WTC11 (cell line): ENCODE data around the gene LPCAT3. TPM values are rescaled to one million over a fixed set of nuclear protein-coding genes. Genes with fewer than 3 reads are reported as not detected.

ENCODE experiments used
- ATAC-seq: fragments of 200-7000 bp; cut with Tn5 transposase; 2 replicates; pipeline ENCODE4 v1.10.0; 2021; ENCODE audit warnings: mild to moderate bottlenecking, moderate library complexity
- CTCF ChIA-PET: fragments of 300-600 bp; sonication (Branson Sonifier 250); formaldehyde crosslinking; loops from one replicate; lab custom pipeline; 2021; ENCODE audit warnings: antibody characterized with exemption; lab: Charles Lee
- POLR2A ChIA-PET: fragments of 350-600 bp; sonication (Branson Sonifier 250); formaldehyde crosslinking; loops from one replicate; lab custom pipeline; 2021; ENCODE audit warnings: antibody characterized with exemption; lab: Charles Lee
- DNase-seq: peaks from one replicate; pipeline ENCODE4 v3.0.0; 2021; ENCODE audit warnings: low spot score
- H3K27ac Mint-ChIP-seq: 2 replicates; pipeline ENCODE4 v1.8.0; 2021; ENCODE audit warnings: mixed read lengths
- H3K27me3 Mint-ChIP-seq: 2 replicates; pipeline ENCODE4 v1.8.0; 2021; ENCODE audit warnings: low read depth, mild to moderate bottlenecking, moderate library complexity, mixed read lengths
- H3K36me3 Mint-ChIP-seq: 2 replicates; pipeline ENCODE4 v1.8.0; 2021; ENCODE audit warnings: mixed read lengths
- H3K4me1 Mint-ChIP-seq: 2 replicates; pipeline ENCODE4 v1.8.0; 2022; ENCODE audit warnings: mixed read lengths
- H3K4me3 Mint-ChIP-seq: 2 replicates; pipeline ENCODE4 v1.8.0; 2021; ENCODE audit warnings: mild to moderate bottlenecking, moderate library complexity, mixed read lengths
- H3K9me3 Mint-ChIP-seq: 2 replicates; pipeline ENCODE4 v1.8.0; 2021; ENCODE audit warnings: mixed read lengths
- CREM ChIP-seq: sonication (generic); formaldehyde crosslinking; IDR thresholded peaks from 2 replicates; pipeline ENCODE4 v1.8.1; 2022; ENCODE audit warnings: mild to moderate bottlenecking, missing genetic modification reagents, moderate library complexity
- EMX1 ChIP-seq: fragments of 250-450 bp; sonication (Bioruptor Pico); IDR thresholded peaks from 2 replicates; pipeline ENCODE4 v1.8.0; 2021; ENCODE audit warnings: mild to moderate bottlenecking
- ETV6 ChIP-seq: sonication (generic); formaldehyde crosslinking; IDR thresholded peaks from 2 replicates; pipeline ENCODE4 v1.8.1; 2022; ENCODE audit warnings: mild to moderate bottlenecking, missing genetic modification reagents
- IRF2 ChIP-seq: sonication (generic); formaldehyde crosslinking; IDR thresholded peaks from 2 replicates; pipeline ENCODE4 v1.8.0; 2022; ENCODE audit warnings: low read depth, missing genetic modification reagents, borderline replicate concordance
- KAT7 ChIP-seq: sonication (generic); formaldehyde crosslinking; IDR thresholded peaks from 2 replicates; pipeline ENCODE4 v1.8.1; 2023; ENCODE audit warnings: missing genetic modification reagents, mild to moderate bottlenecking, borderline replicate concordance
- MXD4 ChIP-seq: fragments of 250-450 bp; sonication (Bioruptor Pico); IDR thresholded peaks from 2 replicates; pipeline ENCODE4 v1.8.0; 2021; ENCODE audit warnings: mild to moderate bottlenecking, moderate library complexity, borderline replicate concordance
- MYBL2 ChIP-seq: sonication (generic); formaldehyde crosslinking; IDR thresholded peaks from 2 replicates; pipeline ENCODE4 v1.8.1; 2023; ENCODE audit warnings: mild to moderate bottlenecking, moderate library complexity, missing genetic modification reagents
- NFE2L1 ChIP-seq: sonication (generic); formaldehyde crosslinking; IDR thresholded peaks from 2 replicates; pipeline ENCODE4 v1.8.1; 2023; ENCODE audit warnings: missing genetic modification reagents
- NFYB ChIP-seq: sonication (generic); formaldehyde crosslinking; conservative IDR thresholded peaks from 2 replicates; pipeline ENCODE4 v1.8.0; 2022; ENCODE audit warnings: low read depth, missing genetic modification reagents
- SP1 ChIP-seq: sonication (generic); formaldehyde crosslinking; conservative IDR thresholded peaks from 2 replicates; pipeline ENCODE4 v1.8.1; 2022; ENCODE audit warnings: missing genetic modification reagents
- ZNF281 ChIP-seq: sonication (generic); formaldehyde crosslinking; IDR thresholded peaks from 2 replicates; pipeline ENCODE4 v1.8.0; 2023; ENCODE audit warnings: mild to moderate bottlenecking, missing genetic modification reagents
- ZNF317 ChIP-seq: sonication (generic); formaldehyde crosslinking; IDR thresholded peaks from 2 replicates; pipeline ENCODE4 v1.8.1; 2023; ENCODE audit warnings: low read depth, mild to moderate bottlenecking, moderate library complexity, missing genetic modification reagents, borderline replicate concordance
- ZNF416 ChIP-seq: fragments of 250-450 bp; sonication (Bioruptor Pico); IDR thresholded peaks from 2 replicates; pipeline ENCODE4 v1.9.0; 2021; ENCODE audit warnings: mild to moderate bottlenecking, inconsistent platforms
- ZNF423 ChIP-seq: fragments of 250-450 bp; sonication (Bioruptor Pico); IDR thresholded peaks from 2 replicates; pipeline ENCODE4 v2.1.2; 2022; ENCODE audit warnings: mild to moderate bottlenecking, moderate library complexity
- total RNA-seq: library from RNA; stranded (reverse); gene quantifications from 3 replicates; pipeline ENCODE4 v1.2.3, GENCODE V29; 2021
- TF ChIP-seq, protein P1 (sequence below): sonication (generic); formaldehyde crosslinking; IDR thresholded peaks from 2 replicates; pipeline ENCODE4 v1.8.1; 2022; ENCODE audit warnings: low read depth, mild to moderate bottlenecking, moderate library complexity, missing genetic modification reagents, borderline replicate concordance
- TF ChIP-seq, protein P2 (sequence below): sonication (generic); formaldehyde crosslinking; IDR thresholded peaks from 2 replicates; pipeline ENCODE4 v1.8.0; 2022; ENCODE audit warnings: mild to moderate bottlenecking, missing genetic modification reagents
- TF ChIP-seq, protein P3 (sequence below): sonication (generic); formaldehyde crosslinking; conservative IDR thresholded peaks from 2 replicates; pipeline ENCODE4 v1.8.1; 2022; ENCODE audit warnings: mild to moderate bottlenecking, missing genetic modification reagents
- TF ChIP-seq, protein P4 (sequence below): sonication (generic); formaldehyde crosslinking; IDR thresholded peaks from 2 replicates; pipeline ENCODE4 v1.8.0; 2022; ENCODE audit warnings: mild to moderate bottlenecking, missing genetic modification reagents
- TF ChIP-seq, protein P5 (sequence below): sonication (generic); formaldehyde crosslinking; IDR thresholded peaks from 2 replicates; pipeline ENCODE4 v1.8.1; 2023; ENCODE audit warnings: mild to moderate bottlenecking, moderate library complexity, missing genetic modification reagents
- TF ChIP-seq, protein P6 (sequence below): sonication (generic); formaldehyde crosslinking; IDR thresholded peaks from 2 replicates; pipeline ENCODE4 v1.8.1; 2022; ENCODE audit warnings: mild to moderate bottlenecking, moderate library complexity, missing genetic modification reagents

LPCAT3 gene
- total RNA-seq, 1 experiment from 2014 or later: 40.0 TPM

GRCh38 chr12:6946920-6947374, 71.3 kb downstream of the LPCAT3 start:
- H3K9me3 Mint-ChIP-seq: no peaks in the 10 kb centered on the region
- ChIA-PET CTCF (interaction anchor here (0.6 to 5.7 kb wide), 13 partner anchors 9 to 198 kb away, joined by 3 to 296 read pairs (median 21); partner anchors contain the start of genes C1RL, CDCA3, LPCAT3 and SPSB2), POLR2A (interaction anchor here (0.6 to 6.2 kb wide), 12 partner anchors 9 to 181 kb away, joined by 3 to 167 read pairs (median 8); partner anchors contain the start of genes C1RL, LPCAT3, PTMS and SPSB2)
- no peak for DNase-seq
- no peaks in the 10 kb centered on the region for H3K36me3 Mint-ChIP-seq
- H3K4me3 Mint-ChIP-seq: peak overlapping the region; percentile 98
- peaks cover 37% of the 10 kb centered on the region for H3K4me1 Mint-ChIP-seq
- peak; percentile 13; the same call in 1 of the 2 replicates for TF ChIP-seq NFE2L1
- no peak for TF ChIP-seq NFYB (CRISPR knock-in tag)
- TF ChIP-seq, protein P1, sequence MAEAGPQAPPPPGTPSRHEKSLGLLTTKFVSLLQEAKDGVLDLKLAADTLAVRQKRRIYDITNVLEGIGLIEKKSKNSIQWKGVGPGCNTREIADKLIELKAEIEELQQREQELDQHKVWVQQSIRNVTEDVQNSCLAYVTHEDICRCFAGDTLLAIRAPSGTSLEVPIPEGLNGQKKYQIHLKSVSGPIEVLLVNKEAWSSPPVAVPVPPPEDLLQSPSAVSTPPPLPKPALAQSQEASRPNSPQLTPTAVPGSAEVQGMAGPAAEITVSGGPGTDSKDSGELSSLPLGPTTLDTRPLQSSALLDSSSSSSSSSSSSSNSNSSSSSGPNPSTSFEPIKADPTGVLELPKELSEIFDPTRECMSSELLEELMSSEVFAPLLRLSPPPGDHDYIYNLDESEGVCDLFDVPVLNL (CRISPR knock-in tag): no peak
- TF ChIP-seq, protein P2, sequence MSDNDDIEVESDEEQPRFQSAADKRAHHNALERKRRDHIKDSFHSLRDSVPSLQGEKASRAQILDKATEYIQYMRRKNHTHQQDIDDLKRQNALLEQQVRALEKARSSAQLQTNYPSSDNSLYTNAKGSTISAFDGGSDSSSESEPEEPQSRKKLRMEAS (CRISPR knock-in tag): no peak
- TF ChIP-seq ZNF317 (CRISPR knock-in tag): no peak
- peak overlapping the region; percentile 77 for H3K27ac Mint-ChIP-seq
- ATAC-seq: no peak
- H3K27me3 Mint-ChIP-seq: no peaks in the 10 kb centered on the region

GRCh38 chr12:6946033-6946919, 72.0 kb downstream of the LPCAT3 start:
- ChIA-PET POLR2A (interaction anchor here (0.6 to 6.2 kb wide), 16 partner anchors 9 to 181 kb away, joined by 3 to 167 read pairs (median 4); partner anchors contain the start of genes C1RL, LPCAT3, PTMS and SPSB2), CTCF (interaction anchor here (0.5 to 5.7 kb wide), 24 partner anchors 9 to 624 kb away, joined by 3 to 296 read pairs (median 4); partner anchors contain the start of genes C1RL, CDCA3, LPCAT3 and SPSB2)
- no peaks in the 10 kb centered on the region for H3K9me3 Mint-ChIP-seq
- TF ChIP-seq, protein P3, sequence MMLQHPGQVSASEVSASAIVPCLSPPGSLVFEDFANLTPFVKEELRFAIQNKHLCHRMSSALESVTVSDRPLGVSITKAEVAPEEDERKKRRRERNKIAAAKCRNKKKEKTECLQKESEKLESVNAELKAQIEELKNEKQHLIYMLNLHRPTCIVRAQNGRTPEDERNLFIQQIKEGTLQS: no peak
- TF ChIP-seq MXD4 (no peak), SP1 (CRISPR knock-in tag) (peak; percentile 65), NFE2L1 (peak; percentile 17; the same call in 1 of the 2 replicates), IRF2 (CRISPR knock-in tag) (no peak), NFYB (CRISPR knock-in tag) (0 out of 2 replicates have a peak, but pooled peaks have one; percentile 25), ZNF416 (CRISPR knock-in tag) (no peak), ETV6 (CRISPR knock-in tag) (peak; percentile 98), ZNF423 (CRISPR knock-in tag) (peak; percentile 98), EMX1 (CRISPR knock-in tag) (no peak), KAT7 (CRISPR knock-in tag) (no peak), CREM (0 out of 2 replicates have a peak, but pooled peaks have one; percentile 53), MYBL2 (CRISPR knock-in tag) (peak; percentile 58; the same call in 1 of the 2 replicates), ZNF281 (no peak)
- TF ChIP-seq, protein P2 (CRISPR knock-in tag): peak; percentile 9; the same call in 1 of the 2 replicates
- TF ChIP-seq, protein P4, sequence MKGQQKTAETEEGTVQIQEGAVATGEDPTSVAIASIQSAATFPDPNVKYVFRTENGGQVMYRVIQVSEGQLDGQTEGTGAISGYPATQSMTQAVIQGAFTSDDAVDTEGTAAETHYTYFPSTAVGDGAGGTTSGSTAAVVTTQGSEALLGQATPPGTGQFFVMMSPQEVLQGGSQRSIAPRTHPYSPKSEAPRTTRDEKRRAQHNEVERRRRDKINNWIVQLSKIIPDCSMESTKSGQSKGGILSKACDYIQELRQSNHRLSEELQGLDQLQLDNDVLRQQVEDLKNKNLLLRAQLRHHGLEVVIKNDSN (CRISPR knock-in tag): no peak
- TF ChIP-seq, protein P5, sequence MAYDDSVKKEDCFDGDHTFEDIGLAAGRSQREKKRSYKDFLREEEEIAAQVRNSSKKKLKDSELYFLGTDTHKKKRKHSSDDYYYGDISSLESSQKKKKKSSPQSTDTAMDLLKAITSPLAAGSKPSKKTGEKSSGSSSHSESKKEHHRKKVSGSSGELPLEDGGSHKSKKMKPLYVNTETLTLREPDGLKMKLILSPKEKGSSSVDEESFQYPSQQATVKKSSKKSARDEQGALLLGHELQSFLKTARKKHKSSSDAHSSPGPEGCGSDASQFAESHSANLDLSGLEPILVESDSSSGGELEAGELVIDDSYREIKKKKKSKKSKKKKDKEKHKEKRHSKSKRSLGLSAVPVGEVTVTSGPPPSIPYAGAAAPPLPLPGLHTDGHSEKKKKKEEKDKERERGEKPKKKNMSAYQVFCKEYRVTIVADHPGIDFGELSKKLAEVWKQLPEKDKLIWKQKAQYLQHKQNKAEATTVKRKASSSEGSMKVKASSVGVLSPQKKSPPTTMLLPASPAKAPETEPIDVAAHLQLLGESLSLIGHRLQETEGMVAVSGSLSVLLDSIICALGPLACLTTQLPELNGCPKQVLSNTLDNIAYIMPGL (CRISPR knock-in tag): peak; percentile 48; the same call in 1 of the 2 replicates
- TF ChIP-seq, protein P6, sequence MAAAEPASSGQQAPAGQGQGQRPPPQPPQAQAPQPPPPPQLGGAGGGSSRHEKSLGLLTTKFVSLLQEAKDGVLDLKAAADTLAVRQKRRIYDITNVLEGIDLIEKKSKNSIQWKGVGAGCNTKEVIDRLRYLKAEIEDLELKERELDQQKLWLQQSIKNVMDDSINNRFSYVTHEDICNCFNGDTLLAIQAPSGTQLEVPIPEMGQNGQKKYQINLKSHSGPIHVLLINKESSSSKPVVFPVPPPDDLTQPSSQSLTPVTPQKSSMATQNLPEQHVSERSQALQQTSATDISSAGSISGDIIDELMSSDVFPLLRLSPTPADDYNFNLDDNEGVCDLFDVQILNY (CRISPR knock-in tag): peak; percentile 84; the same call in 1 of the 2 replicates

More at GRCh38 chr12:6946033-6946919, 72.0 kb downstream of the LPCAT3 start:
- peaks cover 37% of the 10 kb centered on the region for H3K4me1 Mint-ChIP-seq
- H3K27me3 Mint-ChIP-seq: no peaks in the 10 kb centered on the region
- peak overlapping the region; percentile 99 for H3K27ac Mint-ChIP-seq
- ATAC-seq (peak; percentile 59), DNase-seq (peak; percentile 95)
- H3K36me3 Mint-ChIP-seq: no peaks in the 10 kb centered on the region; the same call in 1 of the 2 replicates
- peak overlapping the region; percentile 98 for H3K4me3 Mint-ChIP-seq
